Progenitor cell of endocrine pancreas (in vitro differentiated cells): Measurements from ENCODE around the gene RIMBP2. TPM values are rescaled to one million over a fixed set of nuclear protein-coding genes. Genes with fewer than 3 reads are reported as not detected.

Experiments used
- DNase-seq: peaks from one replicate; pipeline ENCODE4 v3.0.0; 2021; ENCODE audit warnings: low spot score; ENCODE audit not compliant: unreplicated experiment
- H3K27ac Mint-ChIP-seq: 2 replicates; pipeline ENCODE4 v1.8.0; 2021; ENCODE audit warnings: mild to moderate bottlenecking, moderate library complexity, mixed read lengths
- H3K27me3 Mint-ChIP-seq: 2 replicates; pipeline ENCODE4 v1.8.0; 2021; ENCODE audit warnings: mixed read lengths
- H3K36me3 Mint-ChIP-seq: 2 replicates; pipeline ENCODE4 v1.8.0; 2022; ENCODE audit warnings: mixed read lengths; ENCODE audit not compliant: insufficient read depth
- H3K4me1 Mint-ChIP-seq: 2 replicates; pipeline ENCODE4 v1.8.0; 2021; ENCODE audit warnings: low read depth, mixed read lengths
- H3K4me3 Mint-ChIP-seq: 2 replicates; pipeline ENCODE4 v1.8.0; 2021; ENCODE audit warnings: low read depth, mild to moderate bottlenecking, moderate library complexity, mixed read lengths
- H3K9me3 Mint-ChIP-seq: 2 replicates; pipeline ENCODE4 v1.8.0; 2021; ENCODE audit warnings: low read depth, mixed read lengths
- total RNA-seq: library from RNA; stranded (reverse); gene quantifications from 2 replicates; pipeline ENCODE4 v1.2.1, GENCODE V29; 2021
- TF ChIP-seq, protein P1 (sequence below): fragments of 200-600 bp; sonication (generic); IDR thresholded peaks from one replicate; pipeline ENCODE4 v1.5.0; 2021; ENCODE audit warnings: antibody characterized with exemption, mild to moderate bottlenecking; ENCODE audit not compliant: unreplicated experiment

Gene RIMBP2
- total RNA-seq, 1 donor from 2014 or later, result 31.6 TPM

DNA sequence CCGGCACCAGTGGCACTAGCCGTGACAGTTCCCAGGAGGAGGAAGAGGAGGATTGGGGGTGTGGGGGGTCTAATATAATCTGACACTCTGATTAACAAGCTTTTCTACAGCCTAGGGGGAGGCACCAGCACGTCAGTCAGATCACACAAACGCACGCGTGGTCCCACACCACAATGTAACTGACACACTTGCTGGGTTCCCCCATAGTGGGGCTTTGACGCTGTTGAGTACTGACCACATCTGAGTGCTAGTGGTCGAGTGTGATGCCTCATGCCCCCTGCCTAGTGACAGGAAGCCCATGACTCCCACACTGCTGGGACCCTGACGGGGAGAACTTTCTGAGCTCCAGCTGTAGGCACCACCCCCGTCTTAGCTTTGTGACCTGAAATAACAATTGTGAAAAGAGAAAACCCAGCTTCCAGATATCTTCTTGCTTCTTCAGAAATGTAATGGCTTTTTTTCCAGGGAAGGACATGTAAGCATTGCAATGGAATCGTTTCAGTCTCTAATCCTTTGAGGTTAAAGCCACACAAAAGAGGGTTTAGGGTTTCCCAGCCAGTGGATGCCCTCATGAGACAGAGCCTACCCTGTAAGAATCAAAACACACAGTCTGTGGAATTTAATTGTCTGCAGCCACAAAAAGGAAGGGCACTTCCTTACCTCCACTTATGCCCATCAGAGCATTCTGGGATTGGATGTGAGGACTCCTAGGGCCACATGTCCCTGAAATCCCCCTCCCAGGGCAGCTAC is 194.5 kb downstream of the RIMBP2 start:
- Mint-ChIP-seq H3K27ac (no peak overlapping the region), H3K4me3 (no peak overlapping the region), H3K36me3 (no peaks in the 10 kb centered on the region), H3K9me3 (peaks cover 1% of the 10 kb centered on the region), H3K4me1 (no peaks in the 10 kb centered on the region), H3K27me3 (peaks cover 19% of the 10 kb centered on the region)
- TF ChIP-seq, protein P1, sequence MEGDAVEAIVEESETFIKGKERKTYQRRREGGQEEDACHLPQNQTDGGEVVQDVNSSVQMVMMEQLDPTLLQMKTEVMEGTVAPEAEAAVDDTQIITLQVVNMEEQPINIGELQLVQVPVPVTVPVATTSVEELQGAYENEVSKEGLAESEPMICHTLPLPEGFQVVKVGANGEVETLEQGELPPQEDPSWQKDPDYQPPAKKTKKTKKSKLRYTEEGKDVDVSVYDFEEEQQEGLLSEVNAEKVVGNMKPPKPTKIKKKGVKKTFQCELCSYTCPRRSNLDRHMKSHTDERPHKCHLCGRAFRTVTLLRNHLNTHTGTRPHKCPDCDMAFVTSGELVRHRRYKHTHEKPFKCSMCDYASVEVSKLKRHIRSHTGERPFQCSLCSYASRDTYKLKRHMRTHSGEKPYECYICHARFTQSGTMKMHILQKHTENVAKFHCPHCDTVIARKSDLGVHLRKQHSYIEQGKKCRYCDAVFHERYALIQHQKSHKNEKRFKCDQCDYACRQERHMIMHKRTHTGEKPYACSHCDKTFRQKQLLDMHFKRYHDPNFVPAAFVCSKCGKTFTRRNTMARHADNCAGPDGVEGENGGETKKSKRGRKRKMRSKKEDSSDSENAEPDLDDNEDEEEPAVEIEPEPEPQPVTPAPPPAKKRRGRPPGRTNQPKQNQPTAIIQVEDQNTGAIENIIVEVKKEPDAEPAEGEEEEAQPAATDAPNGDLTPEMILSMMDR, result no peak
- DNase-seq, result no peak

DNA sequence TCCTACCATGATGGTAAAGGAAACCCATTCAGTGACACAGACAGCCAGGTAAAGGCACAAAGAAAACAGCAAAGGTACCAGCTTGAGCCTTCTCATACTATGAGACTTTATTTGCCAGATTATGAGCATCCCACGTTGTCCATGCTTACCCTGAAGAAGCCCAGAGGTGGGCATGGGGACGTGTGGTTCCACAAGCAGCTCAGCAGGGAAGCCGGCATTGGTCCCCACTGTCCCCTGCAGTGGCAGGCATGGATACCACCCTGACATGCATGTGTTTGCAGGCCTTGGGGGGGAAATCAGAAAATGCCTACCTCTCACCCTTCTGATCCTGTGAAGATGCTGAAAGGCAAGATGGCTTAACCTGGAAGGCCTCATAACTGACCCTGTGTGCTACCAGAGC is 195.3 kb downstream of the RIMBP2 start:
- TF ChIP-seq, protein P1, result no peak
- no peak for DNase-seq
- Mint-ChIP-seq H3K27me3 (peaks cover 19% of the 10 kb centered on the region), H3K36me3 (peaks cover 2% of the 10 kb centered on the region), H3K9me3 (peaks cover 8% of the 10 kb centered on the region), H3K4me3 (no peak overlapping the region), H3K4me1 (no peaks in the 10 kb centered on the region), H3K27ac (no peak overlapping the region)

- H3K9me3 Mint-ChIP-seq, result peaks cover 8% of the 10 kb centered on the region
- no peak overlapping the region for H3K4me3 Mint-ChIP-seq
- TF ChIP-seq, protein P1, result no peak
- peaks cover 2% of the 10 kb centered on the region for H3K36me3 Mint-ChIP-seq
- no peak overlapping the region for H3K27ac Mint-ChIP-seq
- no peaks in the 10 kb centered on the region for H3K4me1 Mint-ChIP-seq
- DNase-seq, result no peak
- H3K27me3 Mint-ChIP-seq, result peaks cover 9% of the 10 kb centered on the region
Measured at GRCh38 chr12:130517588-130517987, 198.5 kb downstream of the RIMBP2 start.

DNA sequence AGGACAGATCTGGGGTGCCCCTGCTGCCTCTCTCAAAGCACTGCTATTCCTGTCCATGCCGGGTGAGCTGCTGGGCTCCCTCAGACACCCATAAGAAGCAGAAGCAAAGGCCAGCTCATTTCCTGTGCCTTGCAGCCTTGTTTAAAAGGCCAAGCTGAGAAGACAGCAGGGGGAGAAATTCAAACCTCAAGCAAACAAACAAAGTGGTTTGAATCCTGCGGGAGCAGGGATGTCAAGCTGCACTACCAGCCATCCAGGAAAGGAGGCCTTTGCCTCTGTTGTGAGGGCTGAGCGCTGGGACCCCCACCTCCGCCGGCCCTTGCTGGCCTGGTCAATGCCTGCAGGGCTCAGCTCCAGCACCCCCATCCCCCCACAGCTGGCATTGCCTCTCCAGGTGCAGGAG is 201.9 kb downstream of the RIMBP2 start:
- H3K9me3 Mint-ChIP-seq, result peaks cover 8% of the 10 kb centered on the region
- TF ChIP-seq, protein P1, result no peak
- no peaks in the 10 kb centered on the region for H3K4me1 Mint-ChIP-seq
- peaks cover 2% of the 10 kb centered on the region for H3K27me3 Mint-ChIP-seq
- H3K4me3 Mint-ChIP-seq, result no peak overlapping the region
- DNase-seq, result no peak
- peak overlapping the region; percentile 49 for H3K27ac Mint-ChIP-seq
- peaks cover 2% of the 10 kb centered on the region for H3K36me3 Mint-ChIP-seq

DNA sequence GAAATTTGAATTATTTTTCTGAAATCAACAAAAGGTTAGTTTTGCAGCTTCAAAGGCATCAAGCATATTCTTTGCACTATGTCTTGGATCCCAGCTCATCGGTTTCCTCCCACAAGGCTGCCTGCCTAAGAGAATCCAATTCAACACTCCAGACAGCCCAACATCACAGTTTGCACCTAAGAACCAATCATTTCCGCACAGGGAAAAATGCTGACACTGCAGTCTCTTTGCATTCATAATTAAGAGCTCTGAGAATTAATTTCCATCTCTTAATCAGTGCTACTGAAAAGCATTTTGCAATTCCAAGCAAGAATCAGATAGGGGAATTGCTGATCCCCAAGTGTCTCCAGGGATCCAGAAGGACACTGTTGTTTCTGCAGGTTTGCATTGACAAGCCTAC is 202.5 kb downstream of the RIMBP2 start:
- no peak overlapping the region for H3K4me3 Mint-ChIP-seq
- H3K9me3 Mint-ChIP-seq, result peaks cover 8% of the 10 kb centered on the region
- H3K27me3 Mint-ChIP-seq, result no peaks in the 10 kb centered on the region
- DNase-seq, result no peak
- H3K36me3 Mint-ChIP-seq, result peaks cover 2% of the 10 kb centered on the region
- TF ChIP-seq, protein P1, result no peak
- H3K27ac Mint-ChIP-seq, result no peak overlapping the region
- H3K4me1 Mint-ChIP-seq, result no peaks in the 10 kb centered on the region
